ENCODE measurements around the gene SETD1B.

SETD1B gene

DNA sequence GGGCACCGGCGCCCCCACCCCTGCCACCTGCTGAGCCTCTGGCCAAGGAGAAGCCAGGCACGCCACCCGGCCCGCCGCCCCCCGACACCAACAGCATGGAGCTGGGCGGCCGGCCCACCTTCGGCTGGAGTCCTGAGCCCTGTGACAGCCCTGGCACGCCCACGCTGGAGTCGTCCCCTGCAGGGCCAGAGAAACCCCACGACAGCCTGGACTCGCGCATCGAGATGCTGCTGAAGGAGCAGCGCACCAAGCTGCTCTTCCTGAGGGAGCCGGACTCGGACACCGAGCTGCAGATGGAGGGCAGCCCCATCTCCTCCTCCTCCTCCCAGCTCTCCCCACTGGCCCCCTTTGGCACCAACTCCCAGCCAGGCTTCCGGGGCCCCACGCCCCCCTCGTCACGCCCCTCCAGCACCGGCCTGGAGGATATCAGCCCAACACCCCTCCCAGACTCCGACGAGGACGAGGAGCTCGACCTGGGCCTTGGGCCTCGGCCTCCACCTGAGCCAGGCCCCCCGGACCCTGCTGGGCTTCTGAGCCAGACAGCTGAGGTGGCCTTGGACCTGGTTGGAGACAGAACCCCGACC lies 6.5 kb downstream of the SETD1B start:
- no peak for DNase-seq

DNA sequence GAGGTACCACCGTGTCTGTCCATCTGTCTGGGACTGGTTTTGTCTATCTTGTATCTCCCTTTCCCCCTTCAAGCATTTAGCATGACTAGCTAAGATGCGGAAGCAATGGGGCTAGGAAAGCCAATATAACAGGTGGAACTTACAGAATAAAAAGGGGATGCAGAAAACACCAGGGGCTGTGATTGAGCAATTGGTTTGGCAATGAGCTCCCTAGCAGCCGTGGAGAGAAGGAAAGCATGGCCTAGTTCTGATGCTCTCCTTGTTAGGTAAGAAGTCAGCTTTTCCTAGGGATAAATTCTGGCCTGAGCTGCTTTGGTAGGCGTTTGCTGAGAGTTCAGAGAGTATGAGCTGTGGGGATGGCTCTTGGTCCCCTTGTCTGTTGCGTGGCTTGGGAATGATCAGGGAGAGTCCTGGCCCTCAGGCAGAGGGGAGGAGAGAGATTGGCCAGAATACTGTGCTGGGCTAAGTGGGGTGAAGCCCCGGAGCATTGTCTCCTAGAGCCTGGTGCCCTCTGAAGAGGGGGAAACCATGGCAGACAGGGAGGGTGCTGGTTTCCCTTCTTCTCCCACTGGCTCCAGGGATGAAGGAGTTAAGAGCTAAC lies 7.1 kb downstream of the SETD1B start:
- DNase-seq, result no peak

DNA sequence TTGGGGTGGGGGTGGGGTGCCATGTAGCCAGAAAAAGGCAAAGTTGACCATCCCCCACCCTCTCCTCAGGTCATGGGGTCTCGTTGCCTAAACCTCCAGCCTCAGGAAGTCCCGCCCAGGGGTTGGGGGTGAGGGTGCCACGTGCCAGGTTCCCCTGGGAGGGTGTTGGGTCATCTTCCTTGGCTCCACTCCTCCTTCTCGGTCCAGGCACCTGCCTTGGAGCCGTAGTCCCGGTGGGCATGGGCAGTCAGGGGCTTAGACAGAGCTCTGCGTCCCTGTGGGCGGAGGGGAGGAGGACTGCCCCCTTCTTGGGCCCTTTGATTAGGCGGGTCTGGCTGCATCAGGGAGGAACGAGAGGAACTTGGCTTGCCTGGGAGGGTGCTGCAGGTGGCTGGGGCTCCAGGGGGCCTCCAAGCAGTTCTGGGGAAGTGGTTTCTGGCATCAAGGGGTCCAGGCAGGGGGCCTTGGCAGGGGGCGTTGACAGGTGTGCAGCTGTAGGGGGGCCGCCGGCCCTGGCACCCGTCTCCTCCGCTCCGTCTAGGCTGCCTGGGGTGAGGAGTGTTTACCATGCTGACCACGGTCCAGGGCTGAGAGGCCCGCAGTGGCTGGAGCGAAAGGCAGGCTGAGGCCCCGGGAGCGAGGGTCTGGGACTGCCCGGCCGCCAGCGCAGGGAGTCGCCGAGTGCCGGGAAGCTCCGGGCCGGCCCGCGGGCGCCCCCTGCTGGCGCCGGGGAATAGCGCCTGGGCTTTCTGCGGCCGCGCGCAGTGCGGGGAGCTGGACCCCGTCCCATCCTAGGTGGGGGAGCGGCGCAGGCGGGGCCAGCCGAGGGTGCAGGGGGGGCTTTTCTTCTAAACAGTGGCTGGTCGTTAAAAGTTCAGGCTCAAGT lies 7.9 kb downstream of the SETD1B start:
- peak; percentile 36 for DNase-seq

DNA sequence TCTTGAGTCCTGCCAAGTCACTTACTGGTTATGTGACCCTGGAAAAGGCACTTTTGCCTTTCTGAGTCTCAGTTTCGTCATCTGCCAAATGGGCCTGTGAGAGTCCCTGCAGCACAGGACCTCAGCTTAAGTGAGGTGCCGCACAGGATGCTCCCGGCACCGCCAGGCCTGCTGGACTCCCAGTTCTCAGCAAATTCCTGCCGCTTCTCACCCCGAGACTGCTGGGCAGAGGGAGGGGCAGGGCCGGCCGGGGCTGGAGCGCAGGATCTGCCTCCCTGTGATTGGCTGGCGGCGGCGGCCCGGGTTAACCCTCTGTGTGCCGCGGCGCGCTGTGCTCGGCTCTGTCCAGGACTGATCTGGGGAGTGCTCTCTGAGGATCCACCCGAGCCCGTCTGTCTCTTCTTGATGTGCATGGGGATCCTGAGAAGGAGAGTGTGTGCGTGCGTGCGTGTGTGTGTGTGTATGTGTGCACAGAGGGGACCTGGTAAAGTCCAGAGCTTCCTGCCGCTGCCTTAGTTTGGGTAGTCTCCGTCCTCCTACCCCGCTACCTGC lies 8.6 kb downstream of the SETD1B start:
- no peak for DNase-seq

DNA sequence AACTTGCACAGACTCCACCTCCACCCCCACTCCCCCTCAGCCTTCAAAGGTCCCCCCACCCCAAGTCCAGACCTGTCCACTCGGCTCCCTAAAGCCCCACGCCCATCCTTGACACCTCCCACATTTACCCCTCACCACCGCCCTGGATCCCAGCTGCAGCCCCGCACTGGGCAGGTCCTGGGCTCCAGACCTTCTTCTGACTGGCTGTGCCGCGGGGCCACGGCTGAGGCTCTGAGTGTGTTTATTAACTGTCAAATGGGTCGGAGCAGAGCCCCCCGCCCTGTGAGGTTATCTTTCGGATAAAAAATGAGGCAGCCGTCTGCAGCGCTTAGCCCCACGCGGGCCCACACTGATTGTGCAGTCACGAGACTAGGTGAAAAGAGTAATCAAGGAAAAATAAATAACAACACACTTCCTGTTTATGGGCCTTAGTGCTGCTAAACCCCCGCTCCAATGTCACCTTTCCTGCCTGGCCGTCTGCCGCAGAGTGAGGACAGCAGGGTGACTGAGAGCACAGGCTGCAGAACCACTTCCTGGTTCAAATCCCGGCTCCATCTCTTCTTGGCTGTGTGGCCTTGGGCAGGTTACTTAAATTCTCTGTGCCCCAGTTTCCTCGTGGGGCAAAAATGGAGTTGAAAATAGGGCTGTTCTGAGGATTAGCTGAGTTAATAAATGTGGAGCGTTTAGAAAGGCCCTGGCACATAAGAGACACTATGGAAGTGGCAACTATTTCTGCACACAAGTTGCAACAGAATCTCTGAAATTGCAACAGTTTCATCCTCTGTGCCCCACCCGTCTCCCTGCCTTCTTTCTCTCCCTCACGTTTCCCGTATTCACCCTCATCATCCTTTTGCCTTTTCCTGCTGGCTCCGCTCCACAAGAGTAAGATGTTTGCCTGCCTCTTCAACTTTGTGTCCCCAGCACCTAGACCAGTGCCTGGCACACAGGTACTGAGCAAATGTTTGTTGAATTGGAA lies 9.4 kb downstream of the SETD1B start:
- DNase-seq, result no peak

DNA sequence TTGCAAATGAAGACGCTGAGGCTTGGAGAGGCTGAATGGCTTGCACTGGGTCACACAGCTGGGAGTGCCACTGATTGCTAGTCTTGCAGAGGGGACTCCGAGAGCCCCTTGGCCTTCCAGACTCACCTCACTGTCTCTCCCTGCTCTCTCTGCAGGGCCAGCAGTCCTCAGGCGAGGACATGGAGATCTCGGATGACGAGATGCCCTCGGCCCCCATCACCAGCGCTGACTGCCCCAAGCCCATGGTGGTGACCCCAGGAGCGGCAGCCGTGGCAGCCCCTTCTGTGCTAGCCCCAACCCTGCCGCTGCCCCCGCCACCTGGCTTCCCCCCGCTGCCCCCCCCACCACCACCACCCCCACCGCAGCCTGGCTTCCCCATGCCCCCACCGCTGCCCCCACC lies 10.1 kb downstream of the SETD1B start:
- DNase-seq, result no peak

DNA sequence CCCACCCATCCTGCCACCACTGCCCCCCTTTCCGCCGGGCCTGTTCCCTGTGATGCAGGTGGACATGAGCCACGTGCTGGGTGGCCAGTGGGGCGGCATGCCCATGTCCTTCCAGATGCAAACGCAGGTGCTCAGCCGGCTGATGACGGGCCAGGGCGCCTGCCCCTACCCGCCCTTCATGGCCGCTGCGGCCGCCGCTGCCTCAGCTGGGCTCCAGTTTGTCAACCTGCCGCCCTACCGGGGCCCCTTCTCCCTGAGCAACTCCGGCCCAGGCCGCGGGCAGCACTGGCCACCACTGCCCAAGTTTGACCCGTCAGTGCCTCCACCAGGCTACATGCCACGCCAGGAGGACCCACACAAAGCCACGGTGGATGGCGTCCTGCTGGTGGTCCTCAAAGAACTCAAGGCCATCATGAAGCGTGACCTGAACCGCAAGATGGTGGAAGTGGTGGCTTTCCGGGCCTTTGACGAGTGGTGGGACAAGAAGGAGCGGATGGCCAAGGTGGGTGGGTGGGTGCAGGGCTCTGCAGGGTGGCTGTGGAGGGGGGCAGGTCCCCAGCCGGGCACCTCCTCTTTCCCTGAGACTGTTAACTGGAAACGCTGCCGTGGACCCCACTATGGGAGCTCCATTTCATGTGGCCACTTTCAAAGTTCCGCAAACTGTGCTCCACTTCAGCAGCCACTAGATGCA lies 10.8 kb downstream of the SETD1B start:
- DNase-seq, result no peak

DNA sequence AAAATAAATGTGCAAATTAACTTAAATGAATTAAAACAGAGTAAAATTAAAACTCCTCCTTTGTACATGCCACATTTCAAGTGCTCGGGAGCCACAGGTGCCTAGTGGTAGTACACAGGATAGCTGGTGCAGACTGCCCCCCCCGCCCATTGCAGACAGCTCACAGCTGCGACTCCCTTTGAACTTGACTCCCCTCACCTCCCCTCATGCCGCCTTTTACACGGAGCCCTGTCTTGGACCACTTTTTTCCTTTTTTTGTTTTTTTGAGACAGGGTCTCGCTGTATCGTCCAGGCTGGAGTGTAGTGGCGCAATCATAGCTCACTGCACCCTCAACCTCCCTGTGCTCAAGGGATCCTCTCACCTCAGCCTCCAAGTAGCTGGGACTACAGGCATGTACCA lies 11.5 kb downstream of the SETD1B start:
- DNase-seq, result no peak

DNA sequence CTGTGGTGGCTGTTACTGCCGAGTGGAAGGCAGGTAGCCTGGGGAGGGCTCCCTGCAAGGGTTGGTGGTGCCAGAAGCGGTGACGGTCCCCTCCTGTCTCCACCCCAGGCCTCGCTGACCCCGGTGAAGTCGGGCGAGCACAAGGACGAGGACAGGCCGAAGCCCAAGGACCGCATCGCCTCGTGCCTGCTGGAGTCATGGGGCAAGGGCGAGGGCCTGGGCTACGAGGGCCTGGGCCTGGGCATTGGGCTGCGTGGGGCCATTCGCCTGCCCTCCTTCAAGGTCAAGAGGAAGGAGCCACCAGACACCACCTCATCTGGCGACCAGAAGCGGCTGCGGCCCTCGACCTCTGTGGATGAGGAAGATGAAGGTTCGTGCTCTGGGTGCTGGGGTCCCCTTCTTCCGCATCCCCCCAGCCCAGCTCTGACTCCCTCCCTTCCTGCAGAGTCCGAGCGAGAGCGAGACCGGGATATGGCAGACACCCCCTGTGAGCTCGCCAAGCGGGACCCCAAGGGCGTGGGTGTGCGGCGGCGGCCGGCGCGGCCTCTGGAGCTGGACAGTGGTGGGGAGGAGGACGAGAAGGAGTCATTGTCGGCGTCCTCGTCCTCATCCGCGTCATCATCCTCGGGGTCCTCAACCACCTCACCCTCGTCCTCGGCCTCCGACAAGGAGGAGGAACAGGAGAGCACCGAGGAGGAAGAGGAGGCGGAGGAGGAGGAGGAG lies 13.3 kb downstream of the SETD1B start:
- no peak for DNase-seq

DNA sequence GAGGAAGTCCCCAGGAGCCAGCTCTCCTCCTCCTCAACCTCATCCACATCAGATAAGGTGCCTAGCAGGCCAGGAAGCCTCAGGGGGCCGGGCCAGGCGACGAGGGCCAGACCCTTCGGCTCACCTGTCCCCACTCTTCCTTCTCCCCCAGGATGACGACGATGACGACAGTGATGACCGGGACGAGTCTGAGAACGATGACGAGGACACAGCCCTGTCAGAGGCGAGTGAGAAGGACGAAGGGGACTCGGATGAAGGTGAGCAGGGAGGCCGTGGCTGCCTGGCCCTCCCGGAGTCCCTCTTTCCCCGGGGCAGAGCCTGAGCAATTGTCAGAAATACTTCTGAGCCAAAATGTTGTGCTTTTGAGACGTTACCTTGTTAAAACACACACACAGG lies 13.8 kb downstream of the SETD1B start:
- no peak for DNase-seq

DNA sequence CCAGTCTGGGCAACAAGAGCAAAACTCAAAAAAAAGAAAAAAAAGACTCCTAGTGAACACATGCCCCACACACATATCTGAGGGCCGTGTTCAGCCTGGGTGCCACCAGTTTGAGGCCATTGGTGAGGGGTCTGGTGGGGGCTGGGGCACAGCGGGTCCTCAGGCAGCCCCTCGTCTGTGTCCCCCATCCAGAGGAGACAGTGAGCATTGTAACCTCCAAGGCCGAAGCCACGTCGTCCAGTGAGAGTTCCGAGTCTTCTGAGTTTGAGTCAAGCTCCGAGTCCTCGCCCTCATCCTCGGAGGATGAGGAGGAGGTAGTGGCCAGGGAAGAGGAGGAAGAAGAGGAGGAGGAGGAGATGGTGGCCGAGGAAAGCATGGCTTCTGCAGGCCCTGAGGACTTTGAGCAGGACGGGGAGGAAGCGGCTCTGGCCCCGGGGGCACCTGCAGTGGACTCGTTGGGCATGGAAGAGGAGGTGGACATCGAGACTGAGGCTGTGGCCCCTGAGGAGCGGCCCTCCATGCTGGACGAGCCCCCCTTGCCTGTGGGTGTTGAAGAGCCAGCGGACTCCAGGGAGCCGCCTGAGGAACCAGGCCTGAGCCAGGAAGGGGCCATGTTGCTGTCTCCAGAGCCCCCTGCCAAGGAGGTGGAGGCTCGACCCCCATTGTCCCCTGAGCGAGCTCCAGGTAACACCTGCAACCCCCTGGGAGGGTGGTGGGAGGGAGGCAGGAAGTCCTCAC lies 15.6 kb downstream of the SETD1B start:
- no peak for DNase-seq

DNA sequence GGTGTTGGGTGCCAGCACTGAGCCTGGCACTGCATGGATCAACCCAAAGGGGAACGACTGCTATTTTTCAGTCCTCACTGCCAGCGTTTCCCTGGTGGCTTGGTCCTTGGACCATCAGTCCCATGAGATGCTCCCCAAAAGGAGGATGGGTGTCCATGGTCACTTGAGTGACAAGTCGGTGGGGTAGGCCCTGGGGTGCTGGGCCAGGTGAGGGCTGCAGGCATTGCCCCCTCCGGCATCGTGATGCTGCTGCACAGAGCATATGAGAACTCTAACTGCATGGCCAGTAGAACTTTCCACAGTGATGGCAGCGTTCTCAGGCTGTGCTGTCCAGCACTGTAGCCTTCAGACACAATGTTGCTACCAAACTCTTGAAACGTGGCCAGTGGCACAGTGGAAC lies 16.2 kb downstream of the SETD1B start:
- no peak for DNase-seq

DNA sequence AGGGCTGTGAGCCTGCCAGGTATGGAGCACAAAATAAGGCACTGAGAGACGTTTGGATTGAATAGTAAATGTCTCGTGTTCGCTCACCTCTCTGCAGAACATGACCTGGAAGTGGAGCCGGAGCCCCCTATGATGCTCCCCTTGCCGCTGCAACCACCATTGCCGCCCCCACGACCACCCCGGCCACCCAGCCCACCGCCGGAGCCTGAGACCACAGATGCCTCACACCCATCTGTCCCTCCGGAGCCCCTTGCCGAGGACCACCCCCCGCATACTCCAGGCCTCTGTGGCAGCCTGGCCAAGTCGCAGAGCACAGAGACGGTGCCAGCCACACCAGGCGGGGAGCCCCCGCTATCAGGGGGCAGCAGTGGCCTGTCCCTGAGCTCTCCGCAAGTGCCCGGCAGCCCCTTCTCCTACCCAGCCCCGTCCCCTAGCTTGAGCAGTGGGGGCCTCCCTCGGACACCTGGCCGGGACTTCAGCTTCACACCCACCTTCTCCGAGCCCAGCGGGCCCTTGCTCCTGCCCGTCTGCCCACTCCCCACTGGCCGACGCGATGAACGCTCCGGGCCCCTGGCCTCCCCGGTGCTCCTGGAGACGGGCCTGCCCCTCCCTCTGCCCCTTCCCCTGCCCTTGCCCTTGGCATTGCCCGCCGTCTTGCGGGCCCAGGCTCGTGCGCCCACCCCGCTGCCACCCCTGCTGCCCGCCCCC lies 18.7 kb downstream of the SETD1B start:
- DNase-seq, result no peak

DNA sequence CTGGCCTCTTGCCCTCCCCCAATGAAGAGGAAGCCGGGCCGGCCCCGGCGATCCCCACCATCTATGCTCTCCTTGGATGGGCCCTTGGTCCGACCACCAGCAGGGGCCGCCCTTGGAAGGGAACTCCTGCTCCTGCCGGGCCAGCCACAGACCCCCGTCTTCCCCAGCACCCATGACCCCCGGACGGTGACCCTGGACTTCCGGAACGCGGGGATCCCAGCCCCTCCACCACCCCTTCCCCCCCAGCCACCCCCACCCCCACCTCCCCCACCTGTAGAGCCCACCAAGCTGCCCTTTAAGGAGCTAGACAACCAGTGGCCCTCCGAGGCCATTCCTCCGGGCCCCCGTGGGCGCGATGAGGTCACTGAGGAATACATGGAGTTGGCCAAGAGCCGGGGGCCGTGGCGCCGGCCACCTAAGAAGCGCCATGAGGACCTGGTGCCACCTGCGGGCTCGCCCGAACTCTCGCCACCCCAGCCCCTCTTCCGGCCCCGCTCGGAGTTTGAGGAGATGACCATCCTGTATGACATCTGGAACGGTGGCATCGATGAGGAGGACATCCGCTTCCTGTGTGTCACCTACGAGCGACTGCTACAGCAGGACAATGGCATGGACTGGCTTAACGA lies 19.4 kb downstream of the SETD1B start:
- no peak for DNase-seq

DNA sequence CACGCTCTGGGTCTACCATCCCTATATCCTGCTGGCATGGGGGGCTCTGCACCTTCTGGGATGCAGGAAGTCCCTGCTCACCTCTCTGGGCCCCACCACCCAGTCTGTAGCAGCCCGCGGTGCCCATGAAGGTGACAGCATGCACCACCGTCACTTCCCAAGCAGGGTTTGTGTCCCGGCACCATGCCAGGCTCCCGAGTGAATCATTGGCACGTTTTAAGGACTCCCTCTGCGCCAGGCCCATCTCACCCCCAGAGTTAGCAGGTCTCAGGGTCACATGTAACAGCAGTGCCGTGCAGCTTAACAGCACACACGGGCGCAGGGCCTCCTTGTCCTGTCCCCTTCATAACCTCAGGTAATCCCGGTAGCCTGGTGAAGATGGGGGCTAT lies 19.9 kb downstream of the SETD1B start:
- no peak for DNase-seq

DNA sequence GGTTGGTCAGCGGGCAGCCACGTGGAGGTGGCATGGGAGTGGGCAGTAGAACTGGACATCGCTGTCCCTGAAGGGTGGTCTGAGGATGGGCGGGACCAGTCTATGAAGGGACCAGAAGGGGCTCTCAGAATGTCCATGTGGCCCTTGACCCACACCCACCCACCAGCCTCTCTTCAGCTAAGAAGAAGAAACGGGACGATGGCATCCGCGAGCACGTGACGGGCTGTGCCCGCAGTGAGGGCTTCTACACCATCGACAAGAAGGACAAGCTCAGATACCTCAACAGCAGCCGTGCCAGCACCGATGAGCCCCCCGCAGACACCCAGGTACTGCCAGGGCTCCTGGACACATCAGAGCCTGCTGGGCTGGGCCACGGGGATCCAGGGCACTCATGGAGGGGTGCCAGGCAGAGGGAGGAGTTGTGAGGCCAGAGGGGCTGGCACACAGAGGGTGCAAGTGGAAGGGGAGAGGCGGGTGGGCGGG lies 21.3 kb downstream of the SETD1B start:
- DNase-seq, result no peak

DNA sequence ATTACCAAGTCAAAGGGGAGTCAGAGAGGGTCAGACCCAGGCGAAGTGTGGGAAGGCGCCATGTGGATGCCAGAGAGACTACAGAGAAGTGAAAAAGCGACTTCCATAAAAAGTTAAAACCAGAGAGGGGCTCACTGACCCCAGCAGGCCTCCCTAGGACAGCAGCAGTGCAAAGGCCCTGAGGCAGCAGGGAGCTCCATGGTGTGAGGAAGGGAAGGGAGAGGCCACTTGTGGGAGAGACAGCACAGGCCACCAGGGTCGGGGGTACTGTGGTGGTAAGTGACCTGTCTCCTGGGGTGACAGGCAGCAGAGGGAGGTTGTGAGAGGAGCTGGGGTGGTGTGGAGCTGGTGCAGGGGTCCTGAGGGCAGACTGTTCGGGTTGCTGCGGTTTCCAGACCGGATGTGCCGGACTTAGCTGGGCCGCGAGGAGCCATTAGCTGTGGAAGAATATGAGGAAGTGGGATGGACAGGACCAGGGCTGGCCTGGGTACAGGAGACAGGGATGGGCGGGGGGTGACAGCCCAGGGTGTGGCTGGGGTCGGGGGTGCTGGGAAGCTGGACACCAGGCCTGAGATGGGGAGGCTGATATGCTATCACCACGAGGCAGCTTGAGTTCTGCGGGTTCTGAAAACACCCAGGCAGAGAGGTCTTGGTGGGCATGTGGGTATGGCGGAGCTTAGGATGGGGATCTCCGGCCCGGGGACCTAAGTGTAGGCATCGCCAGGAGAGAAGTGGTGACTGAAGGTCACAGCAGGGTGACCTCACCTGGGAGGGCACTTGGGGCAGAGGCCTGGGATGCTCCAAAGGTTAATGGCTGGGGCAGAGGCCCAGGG lies 22.7 kb downstream of the SETD1B start:
- no peak for DNase-seq

DNA sequence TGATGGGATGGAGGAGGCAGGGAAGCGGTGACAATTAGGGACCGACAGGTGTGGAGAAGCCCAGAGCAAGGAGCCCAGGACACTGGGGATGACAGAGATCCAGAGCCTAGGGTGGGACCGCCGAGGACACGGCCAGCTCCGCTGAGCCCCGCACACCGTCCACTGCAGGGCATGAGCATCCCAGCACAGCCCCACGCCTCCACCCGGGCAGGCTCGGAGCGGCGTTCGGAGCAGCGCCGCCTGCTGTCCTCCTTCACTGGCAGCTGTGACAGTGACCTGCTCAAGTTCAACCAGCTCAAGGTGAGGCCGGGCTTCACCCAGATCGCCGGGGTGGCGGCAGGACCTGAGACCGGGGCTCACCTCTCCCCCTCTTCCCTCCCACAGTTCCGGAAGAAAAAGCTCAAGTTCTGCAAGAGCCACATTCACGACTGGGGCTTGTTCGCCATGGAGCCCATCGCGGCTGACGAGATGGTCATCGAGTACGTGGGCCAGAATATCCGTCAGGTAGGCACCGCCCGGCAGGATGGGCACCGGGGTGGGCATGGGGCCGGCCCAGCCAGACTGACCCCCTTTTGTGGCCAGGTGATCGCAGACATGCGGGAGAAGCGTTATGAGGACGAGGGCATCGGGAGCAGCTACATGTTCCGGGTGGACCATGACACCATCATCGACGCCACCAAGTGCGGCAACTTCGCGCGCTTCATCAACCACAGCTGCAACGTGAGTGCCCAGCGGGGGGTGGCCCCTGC lies 23.7 kb downstream of the SETD1B start:
- no peak for DNase-seq

Data from NCI-H1092 (cell line).